A549 (cell line): ENCODE results near the gene GRIK4.

Experiments used
- CTCF ChIP-seq: fragments of >200 bp; sonication (Bioruptor Twin); formaldehyde crosslinking; IDR thresholded peaks from 3 replicates; pipeline ENCODE4 v1.5.1; 2016
- EP300 ChIP-seq, 2 experiments: fragments of >200 bp; sonication (Bioruptor Twin); formaldehyde crosslinking; IDR thresholded peaks; 2 replicates in 1 of 2; 3 replicates in 1 of 2; pipeline ENCODE4 v1.6.1; 2016 to 2017
- ESRRA ChIP-seq: fragments of 150-350 bp; IDR thresholded peaks from 2 replicates; pipeline ENCODE4 v1.6.1; 2014; ENCODE audit warnings: mild to moderate bottlenecking, low read length, borderline replicate concordance
- HDAC2 ChIP-seq: fragments of 200-600 bp; sonication (generic); IDR thresholded peaks from 2 replicates; pipeline ENCODE4 v1.6.1; 2016
- HMGXB4 ChIP-seq: fragments of 250-450 bp; sonication (Bioruptor Pico); IDR thresholded peaks from 2 replicates; pipeline ENCODE4 v1.5.0; 2021; ENCODE audit warnings: mild to moderate bottlenecking, moderate library complexity, borderline replicate concordance
- MAFK ChIP-seq: fragments of 450-650 bp; IDR thresholded peaks from 2 replicates; pipeline ENCODE4 v1.6.1; 2014; ENCODE audit not compliant: partially characterized antibody
- MAX ChIP-seq: IDR thresholded peaks from 2 replicates; pipeline ENCODE4 v1.6.1; 2012
- NPAS2 ChIP-seq: fragments of 250-450 bp; sonication (Bioruptor Pico); IDR thresholded peaks from 2 replicates; pipeline ENCODE4 v1.8.0; 2022; ENCODE audit warnings: mild to moderate bottlenecking, moderate library complexity, borderline replicate concordance
- POLR2A ChIP-seq: IDR thresholded peaks from 2 replicates; pipeline ENCODE4 v1.6.1; 2012; ENCODE audit warnings: mild to moderate bottlenecking, low read length
- REST ChIP-seq: fragments of 200-600 bp; sonication (generic); IDR thresholded peaks from 2 replicates; pipeline ENCODE4 v1.6.1; 2016; ENCODE audit warnings: antibody characterized with exemption, mild to moderate bottlenecking, moderate library complexity
- RNF2 ChIP-seq: fragments of 200-600 bp; sonication (generic); IDR thresholded peaks from 2 replicates; pipeline ENCODE4 v1.6.1; 2016; ENCODE audit warnings: low read depth, mild to moderate bottlenecking, antibody characterized with exemption, moderate library complexity, borderline replicate concordance
- SMC3 ChIP-seq: fragments of >200 bp; sonication (Bioruptor Twin); formaldehyde crosslinking; IDR thresholded peaks from 3 replicates; pipeline ENCODE4 v1.6.1; 2018; ENCODE audit warnings: inconsistent platforms
- SREBF2 ChIP-seq: fragments of 450-650 bp; IDR thresholded peaks from 2 replicates; pipeline ENCODE4 v1.6.1; 2014; ENCODE audit warnings: mild to moderate bottlenecking, moderate library complexity
- ZSCAN20 ChIP-seq: fragments of 250-450 bp; sonication (Bioruptor Pico); IDR thresholded peaks from 2 replicates; pipeline ENCODE4 v1.8.0; 2022; ENCODE audit warnings: mild to moderate bottlenecking, moderate library complexity

- no peak for TF ChIP-seq SMC3
- no peak for TF ChIP-seq HMGXB4 (CRISPR knock-in tag)
- TF ChIP-seq CTCF: no peak
- no peak for TF ChIP-seq HDAC2
- TF ChIP-seq SREBF2: no peak
- no peak for TF ChIP-seq REST
- TF ChIP-seq RNF2: no peak
- no peak for TF ChIP-seq ZSCAN20 (CRISPR knock-in tag)
- TF ChIP-seq EP300 (IDR thresholded peaks at IDR 0.05): no peak
- TF ChIP-seq MAX: no peak
- TF ChIP-seq MAFK: no peak
- no peak for TF ChIP-seq NPAS2 (CRISPR knock-in tag)
- no peak for TF ChIP-seq ESRRA
- TF ChIP-seq POLR2A: no peak
These were observed 406.7 kb downstream of the GRIK4 start for GRCh38 chr11:120918257-120918656.
